Measurements from ENCODE around the gene WNT9B. TPM values are rescaled to one million over a fixed set of nuclear protein-coding genes. Genes with fewer than 3 reads are reported as not detected.

WNT9B gene
- total RNA-seq, 2 donors from 2014 or later, result 0.53 to 3.8 TPM

GRCh38 chr17:46925185-46925868, 73.9 kb downstream of the WNT9B start:
- intact Hi-C loops (cut with DNase I), result no loop called here
- no peak for ATAC-seq

GRCh38 chr17:46928467-46929261, 77.3 kb downstream of the WNT9B start:
- no peak for DNase-seq
- intact Hi-C loops (cut with DNase I), result no loop called here
- no peak for ATAC-seq

More at GRCh38 chr17:46925185-46925868, 73.9 kb downstream of the WNT9B start:
- DNase-seq, result no peak

- DNase-seq (no peak), ATAC-seq (peak in 1 of 2 donors; percentile 69)
- intact Hi-C loops (cut with DNase I), result no loop called here
Measured at GRCh38 chr17:46929413-46929812, 78.0 kb downstream of the WNT9B start.

GRCh38 chr17:46930051-46930450, 78.7 kb downstream of the WNT9B start:
- no peak for ATAC-seq

GRCh38 chr17:46931596-46931995, 80.2 kb downstream of the WNT9B start:
- ATAC-seq (no peak), DNase-seq (no peak)
- intact Hi-C loops (cut with DNase I), result no loop called here

More at GRCh38 chr17:46930051-46930450, 78.7 kb downstream of the WNT9B start:
- DNase-seq, result no peak
- intact Hi-C loops (cut with DNase I), result no loop called here

GRCh38 chr17:46935658-46936266, 84.4 kb downstream of the WNT9B start:
- DNase-seq, result peak; percentile 78
- intact Hi-C loops (cut with DNase I), result no loop called here
- peak; percentile 63 to 95 for ATAC-seq

Other genes with a start within 250 kb of the WNT9B start
- 1 to 10 TPM; 1.1 to 2.1 TPM for gene WNT3, start 32.9 kb upstream of the WNT9B start, total RNA-seq
- 10 to 100 TPM; 44.4 to 60.4 TPM for gene GOSR2, start 71.6 kb downstream of the WNT9B start, total RNA-seq
- gene RPRML, start 127.7 kb downstream of the WNT9B start, total RNA-seq, result not detected

All from left cardiac atrium (tissue), 4 donors.